NCI-H2107 (cell line): Measurements from ENCODE around the gene OPCML.

Source experiments
- DNase-seq: peaks from one replicate; lab custom pipeline; 2025; lab: John Stamatoyannopoulos, UW

OPCML gene

DNA sequence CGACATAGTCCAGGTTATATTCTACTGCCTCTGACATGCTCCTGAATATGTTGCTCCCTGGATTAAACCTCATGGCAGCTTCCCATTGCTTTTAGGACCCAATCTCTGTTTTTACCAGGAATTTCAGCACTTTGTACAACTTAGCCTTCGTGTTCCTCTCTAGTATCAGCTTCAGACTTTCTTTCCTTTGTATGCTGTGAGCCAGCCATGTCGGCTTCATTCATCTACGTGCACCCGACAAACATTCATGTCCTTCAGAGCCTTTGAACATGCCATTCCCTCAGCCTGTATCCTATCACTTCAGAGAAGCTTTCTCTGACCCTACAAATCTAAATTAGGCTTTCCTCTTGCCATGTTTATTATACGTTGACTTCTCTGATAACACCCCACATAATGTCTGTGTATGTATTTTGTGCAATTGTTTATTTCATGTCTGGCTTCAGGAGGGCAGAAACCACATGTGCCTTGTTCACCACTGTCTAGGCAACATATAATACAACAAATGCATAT lies 743.4 kb downstream of the OPCML start:
- no peak for DNase-seq

DNA sequence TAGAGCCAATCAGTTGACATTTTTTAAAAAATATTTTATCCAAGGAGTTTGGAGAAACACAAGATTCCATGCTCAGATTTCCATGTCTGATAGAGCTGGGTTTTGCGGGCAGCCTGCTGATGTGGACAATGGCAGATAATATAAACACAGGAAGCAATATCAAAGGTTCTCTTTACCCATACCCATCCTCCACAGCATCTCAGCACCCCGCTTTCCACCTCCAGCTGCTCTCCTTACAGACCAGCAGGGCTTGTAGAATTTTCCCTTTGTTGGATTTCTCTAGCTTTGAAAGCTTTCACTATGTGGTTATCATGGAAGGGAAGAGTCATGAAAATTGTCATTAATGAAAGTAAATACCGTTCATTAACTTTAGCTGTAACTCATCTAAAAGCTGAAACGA lies 746.4 kb downstream of the OPCML start:
- DNase-seq, result no peak

GRCh38 chr11:132784441-132784840 lies 747.9 kb downstream of the OPCML start:
- no peak for DNase-seq

DNA sequence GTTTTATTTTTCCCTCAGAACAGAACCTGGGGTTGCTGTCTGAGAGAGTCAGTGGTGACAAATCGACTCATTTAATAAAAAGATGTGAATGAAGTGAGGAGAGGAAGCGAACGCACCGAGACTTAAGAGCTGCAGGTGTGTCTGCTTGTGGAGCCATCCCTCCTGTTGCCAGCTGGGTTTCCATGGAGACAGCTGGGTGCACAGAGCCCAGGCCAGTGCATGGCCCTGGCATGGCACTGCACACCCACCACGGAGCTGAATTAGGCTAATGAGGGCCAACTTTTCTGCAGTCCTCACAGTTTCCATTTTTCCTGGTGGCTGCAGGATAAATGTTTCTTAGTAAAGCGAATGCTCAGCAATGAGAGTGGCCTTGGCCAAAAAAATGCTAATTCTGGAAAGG lies 750.2 kb downstream of the OPCML start:
- DNase-seq, result no peak

DNA sequence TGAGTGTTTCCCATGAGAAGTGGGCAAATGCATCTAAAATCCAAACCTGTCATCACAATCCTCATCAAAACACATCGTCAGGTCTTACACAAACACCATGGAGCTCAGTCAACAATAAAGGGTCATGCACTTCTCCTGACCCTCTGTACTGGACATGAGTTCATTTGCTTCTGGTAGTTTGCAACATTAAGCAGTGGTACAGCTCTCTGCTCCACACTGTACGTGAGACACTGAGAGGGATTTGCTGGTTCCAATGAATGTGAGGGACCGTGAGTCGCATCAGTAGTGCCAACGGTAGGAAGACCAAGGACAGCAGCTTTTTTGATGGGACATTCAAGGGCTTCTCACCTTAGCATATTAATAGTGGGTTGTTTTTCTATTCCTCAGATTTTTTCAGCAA lies 752.3 kb downstream of the OPCML start:
- DNase-seq, result no peak

DNA sequence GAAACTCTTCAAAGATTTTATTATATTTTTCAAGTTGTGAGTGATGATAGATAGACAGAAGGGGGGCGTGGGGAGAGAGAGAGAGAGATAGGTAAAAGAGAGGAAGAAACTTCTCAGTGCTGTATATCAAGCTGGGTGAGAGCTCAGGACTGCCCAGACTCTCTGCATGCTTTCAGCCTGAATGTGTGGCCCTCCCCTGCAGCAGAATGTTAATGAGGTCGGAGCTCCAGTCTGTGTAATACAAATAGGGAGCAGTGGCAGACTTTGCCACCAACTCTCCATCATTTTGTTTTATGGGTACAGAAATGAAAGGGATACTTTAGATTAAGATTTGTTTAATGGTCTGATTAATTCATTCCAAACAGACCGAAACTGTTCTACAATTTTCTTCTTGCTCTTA lies 752.8 kb downstream of the OPCML start:
- DNase-seq, result no peak

GRCh38 chr11:132777067-132777975 lies 755.0 kb downstream of the OPCML start:
- no peak for DNase-seq

DNA sequence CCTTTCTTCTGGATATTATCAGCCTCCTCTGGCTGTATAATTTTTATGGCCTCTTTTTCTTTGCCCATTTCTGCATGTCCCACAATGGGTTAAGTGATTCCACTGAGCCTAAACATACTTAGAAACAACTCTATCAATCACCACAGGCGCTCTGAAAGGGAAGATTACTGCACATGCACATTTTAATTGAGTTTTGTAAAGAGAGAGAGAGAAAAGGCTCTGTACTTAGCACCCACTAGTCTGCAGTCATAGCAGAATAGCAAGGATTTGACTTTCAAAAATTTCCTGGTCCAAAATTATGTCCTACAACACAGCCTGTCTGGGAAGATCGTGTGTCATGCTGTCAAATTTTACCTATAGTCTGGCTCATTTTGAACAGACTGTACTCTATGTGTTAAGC lies 758.5 kb downstream of the OPCML start:
- no peak for DNase-seq

DNA sequence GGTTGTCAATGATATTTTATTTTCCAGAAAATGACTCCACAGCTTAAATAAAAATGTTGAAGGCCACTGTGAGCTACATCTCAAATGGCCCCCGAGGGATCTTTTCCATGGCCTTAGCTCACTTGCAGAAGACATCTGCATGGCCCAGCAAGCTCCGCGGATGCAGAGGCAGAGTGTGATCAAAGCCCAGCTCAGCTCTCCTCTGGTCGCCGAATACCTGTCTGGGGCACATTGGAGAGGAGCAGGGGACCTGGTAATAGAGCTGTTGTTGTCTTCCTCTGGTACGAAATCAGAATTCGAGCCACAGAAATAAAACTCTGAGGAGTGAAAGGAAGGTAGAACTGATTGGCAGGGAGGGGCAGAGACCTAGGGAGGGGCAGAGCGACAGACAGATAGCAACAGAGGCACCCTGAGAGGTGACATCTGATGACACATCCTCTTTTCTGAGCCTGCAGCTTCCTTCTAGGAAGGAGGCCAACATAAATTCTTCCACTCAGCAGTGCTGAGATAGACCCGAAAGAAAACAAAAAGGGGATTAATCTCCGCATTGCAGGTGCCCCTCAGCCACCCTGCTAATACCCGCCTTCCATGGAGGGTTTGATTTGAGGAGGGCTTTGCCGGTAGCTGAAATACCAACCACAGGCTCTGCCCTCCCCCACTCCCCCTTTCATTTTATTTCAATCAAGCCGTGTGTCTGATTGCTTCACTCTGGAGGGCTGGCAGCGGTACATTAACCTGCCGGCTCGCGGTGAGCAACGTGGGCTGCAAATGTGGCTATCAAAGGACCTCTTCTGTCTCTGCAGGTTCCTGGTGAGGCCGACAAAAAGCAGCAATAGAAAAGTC lies 759.4 kb downstream of the OPCML start:
- DNase-seq, result no peak

GRCh38 chr11:132771746-132772145 lies 760.6 kb downstream of the OPCML start:
- DNase-seq, result no peak

DNA sequence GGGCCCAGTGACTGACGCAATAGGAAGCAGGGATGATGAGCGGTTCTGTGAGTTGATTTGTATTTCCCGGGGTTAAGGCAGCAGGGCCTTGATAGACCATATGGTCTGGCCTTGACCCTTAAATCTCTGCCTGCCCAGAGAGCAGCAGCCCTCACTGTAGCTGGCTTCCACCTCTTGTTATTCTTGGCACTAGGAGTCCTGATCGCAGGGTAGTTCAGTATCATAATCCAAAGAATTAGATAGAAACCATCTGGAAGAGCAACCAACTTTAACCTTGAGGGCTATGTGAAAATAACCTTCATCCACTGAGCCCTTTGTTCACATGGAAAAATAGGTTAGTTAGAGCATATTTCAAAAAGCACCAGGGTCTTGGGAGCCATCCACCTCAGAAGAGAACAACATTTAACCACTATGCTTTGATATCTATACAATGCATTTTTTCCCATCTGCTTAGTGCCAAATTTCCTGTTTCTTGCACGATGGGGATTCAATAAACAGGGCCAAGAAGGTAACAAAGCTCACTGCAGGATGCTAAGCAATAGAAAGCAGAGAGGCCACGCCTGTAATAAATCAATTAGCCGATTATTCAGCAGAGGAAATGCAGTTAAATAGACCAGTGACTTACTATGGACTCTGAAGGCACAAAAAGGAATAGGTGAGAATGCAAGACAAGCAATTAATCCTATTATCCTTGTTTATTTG lies 761.3 kb downstream of the OPCML start:
- no peak for DNase-seq

GRCh38 chr11:132763503-132763902 lies 768.8 kb downstream of the OPCML start:
- no peak for DNase-seq

- DNase-seq, result no peak
Observed at GRCh38 chr11:132755934-132756333, 776.4 kb downstream of the OPCML start.

- DNase-seq, result no peak
Observed at GRCh38 chr11:132751516-132752250, 780.6 kb downstream of the OPCML start.

DNA sequence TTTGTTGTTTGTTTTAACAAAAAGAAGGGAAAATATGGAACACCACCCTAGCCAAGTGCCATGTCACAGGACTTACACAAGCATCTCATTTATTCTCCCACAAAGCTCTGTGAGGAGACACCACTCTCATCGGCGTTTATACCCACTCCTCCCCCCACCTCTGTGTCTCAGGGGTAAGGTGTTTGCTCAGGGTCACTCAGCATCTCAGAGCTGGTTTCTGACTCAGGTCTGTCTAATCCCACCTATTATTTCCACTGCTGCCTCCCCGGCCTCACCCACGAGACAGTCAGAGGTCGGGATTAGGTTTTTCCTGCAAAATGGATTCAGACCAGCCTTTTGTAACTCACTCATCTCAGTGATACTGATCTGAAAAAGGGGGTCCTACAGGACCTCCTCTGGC lies 786.0 kb downstream of the OPCML start:
- DNase-seq, result no peak

DNA sequence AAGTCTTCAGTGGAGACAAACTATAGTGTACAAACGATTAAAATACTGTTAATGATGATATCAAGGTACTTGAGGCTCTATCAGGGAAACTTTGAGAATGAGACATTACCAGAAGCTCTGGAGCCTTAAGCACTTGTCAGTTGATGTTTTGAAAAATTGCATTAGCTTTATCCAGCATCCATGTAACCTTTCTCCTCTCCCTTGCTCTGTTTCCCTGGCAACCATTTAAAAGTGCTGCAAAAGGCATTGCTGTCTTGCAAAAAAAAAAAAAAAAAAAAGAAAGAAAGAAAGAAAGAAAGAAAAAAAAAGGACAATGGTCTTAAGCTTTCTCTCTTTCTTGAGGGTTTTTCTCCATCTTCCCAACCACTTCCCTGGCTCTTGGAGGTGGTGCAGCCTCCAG lies 787.0 kb downstream of the OPCML start:
- no peak for DNase-seq

GRCh38 chr11:132744771-132745170 lies 787.5 kb downstream of the OPCML start:
- DNase-seq, result no peak

DNA sequence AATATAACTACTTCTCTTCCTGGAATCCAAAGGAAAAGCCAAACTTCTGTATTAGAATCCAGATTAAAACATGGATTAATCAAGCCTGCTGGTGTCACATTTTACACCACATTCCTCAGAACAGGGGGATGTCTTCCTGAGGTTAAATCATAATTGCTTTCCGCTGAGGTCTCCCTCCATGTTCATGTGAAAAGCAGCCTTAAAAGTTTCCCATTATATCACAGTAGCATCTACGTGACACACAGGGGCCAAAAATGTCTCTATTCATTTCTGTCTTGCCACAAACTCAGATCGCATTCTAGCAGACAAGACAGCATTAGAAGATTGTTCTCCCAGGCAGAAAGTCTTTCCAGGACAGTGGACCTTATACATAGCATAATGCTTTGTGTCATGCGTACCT lies 788.7 kb downstream of the OPCML start:
- DNase-seq, result no peak

GRCh38 chr11:132742929-132743328 lies 789.4 kb downstream of the OPCML start:
- DNase-seq, result no peak

DNA sequence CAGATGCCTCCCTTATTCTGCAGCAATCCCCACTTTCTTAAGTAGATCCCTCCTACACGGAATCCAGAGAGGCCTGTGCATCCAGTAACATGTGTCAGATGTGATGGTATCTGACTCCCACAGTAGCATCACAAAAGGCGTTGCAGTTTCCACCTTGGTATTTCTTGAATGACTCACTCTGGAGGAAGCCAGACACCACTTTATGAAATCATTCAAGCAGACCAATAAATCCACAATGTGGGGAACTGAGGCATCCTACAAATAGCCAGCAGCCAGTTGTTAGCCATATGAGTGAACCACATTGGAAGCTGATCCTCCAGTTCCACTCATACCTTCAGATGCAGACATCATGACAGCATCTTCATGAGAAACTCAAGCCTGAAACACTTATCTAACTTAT lies 798.1 kb downstream of the OPCML start:
- DNase-seq, result no peak

DNA sequence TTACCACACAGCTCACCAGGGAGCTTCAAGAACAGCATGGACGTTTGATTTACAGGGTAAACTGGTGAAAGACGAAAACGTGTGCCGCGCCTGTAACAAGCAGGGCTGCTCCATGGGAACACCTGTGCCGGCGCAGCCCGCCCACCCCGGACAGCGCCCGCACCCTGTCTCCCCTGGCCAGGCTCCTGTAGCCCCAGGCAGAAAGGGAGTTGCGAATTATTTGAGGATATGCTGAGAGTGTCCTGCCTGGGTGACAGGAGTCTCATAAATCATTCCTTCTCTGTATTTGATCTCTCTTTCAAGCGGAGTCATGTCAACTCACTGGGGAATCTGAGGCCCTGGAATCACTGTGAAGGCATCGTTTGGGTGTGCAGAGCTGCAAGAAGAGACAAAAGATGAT lies 804.3 kb downstream of the OPCML start:
- DNase-seq, result no peak

DNA sequence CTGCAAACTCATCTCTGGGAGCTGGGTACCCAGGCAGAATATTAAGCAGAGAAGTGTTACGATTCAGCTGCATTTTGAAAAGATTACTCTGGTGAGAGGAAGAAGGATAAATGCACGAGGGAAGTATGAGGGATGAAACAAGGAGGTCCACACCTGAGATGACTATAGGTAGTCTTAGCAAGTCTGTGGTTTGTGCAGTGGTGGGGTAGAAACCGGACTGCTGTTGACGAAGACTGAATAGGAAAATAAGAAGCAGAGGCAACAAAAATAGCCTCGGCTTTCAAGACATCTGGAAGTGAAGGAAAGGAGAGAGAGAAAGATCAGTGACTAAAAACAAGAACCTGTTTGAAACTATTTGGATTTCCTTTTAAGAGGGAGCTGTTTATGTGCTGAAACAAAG lies 810.8 kb downstream of the OPCML start:
- DNase-seq, result no peak
